Endothelial cell of umbilical vein (primary cell): ENCODE data around the gene GLTP. TPM values are rescaled to one million over a fixed set of nuclear protein-coding genes. Genes with fewer than 3 reads are reported as not detected.

Source experiments
- BruUV-seq: library from RNA; stranded (reverse); fragments of 400-500 nt; replicated peaks from 2 replicates; lab custom pipeline; 2021; lab: Mats Ljungman, UMichigan
- CTCF ChIA-PET: fragments of 300-600, 350-600 bp; sonication (Branson Sonifier 250); formaldehyde crosslinking; loops from one replicate; lab custom pipeline; 2021; ENCODE audit warnings: antibody characterized with exemption, inconsistent platforms; lab: Charles Lee
- POLR2A ChIA-PET: fragments of 300-600, 350-600 bp; sonication (Branson Sonifier 250); formaldehyde crosslinking; loops from one replicate; lab custom pipeline; 2021; ENCODE audit warnings: antibody characterized with exemption, inconsistent platforms; lab: Charles Lee
- DNase-seq: peaks from one replicate; pipeline ENCODE4 v3.0.0-alpha.2; 2011; ENCODE audit warnings: low read depth, low spot score
- FAIRE-seq: peaks from 2 replicates; lab custom pipeline; 2011; peaks lifted over from hg19 to GRCh38; lab: Jason Lieb, UNC
- H2AFZ ChIP-seq: 2 replicates; pipeline ENCODE4 v1.6.0; 2012; ENCODE audit warnings: low read depth, low read length, control low read depth, inconsistent platforms
- H3K27ac ChIP-seq: 2 replicates; pipeline ENCODE4 v1.5.1; 2011; ENCODE audit warnings: low read depth, mild to moderate bottlenecking, control low read depth, low read length, moderate library complexity; ENCODE audit not compliant: insufficient read depth
- H3K27me3 ChIP-seq, 2 experiments: 2 replicates each; pipeline versions ENCODE4 v1.6.0 to v1.6.1; 2011; ENCODE audit warnings: low read length in 2 of 2, mixed read lengths in 1 of 2; ENCODE audit not compliant: control insufficient read depth in 2 of 2, insufficient read depth in 2 of 2
- H3K36me3 ChIP-seq, 2 experiments: 2 replicates in 1 of 2; 3 replicates in 1 of 2; pipeline ENCODE4 v1.5.1; 2011; ENCODE audit warnings: low read length in 2 of 2, mild to moderate bottlenecking in 1 of 2, moderate library complexity in 1 of 2; ENCODE audit not compliant: control insufficient read depth in 2 of 2, insufficient read depth in 2 of 2; ENCODE audit errors: extremely low read depth in 1 of 2
- H3K4me1 ChIP-seq: 3 replicates; pipeline ENCODE4 v1.5.1; 2011; ENCODE audit warnings: mild to moderate bottlenecking, low read length; ENCODE audit not compliant: control insufficient read depth, insufficient read depth; ENCODE audit errors: extremely low read depth
- H3K4me2 ChIP-seq: 2 replicates; pipeline ENCODE4 v1.6.1; 2011; ENCODE audit warnings: low read length, control low read depth, mixed read lengths; ENCODE audit not compliant: insufficient read depth
- H3K4me3 ChIP-seq, 3 experiments: fragments of 200-600 bp in 1 of 3; sonication (generic), shearing (Covaris generic) in 1 of 3; replicated peaks in 1 of 3; 2 replicates each; pipeline ENCODE4 v1.5.1; 2011 to 2016; ENCODE audit warnings: control low read depth in 3 of 3, low read length in 3 of 3, mild to moderate bottlenecking in 2 of 3, inconsistent platforms in 1 of 3, low read depth in 1 of 3, moderate library complexity in 1 of 3; ENCODE audit not compliant: insufficient read depth in 1 of 3
- H3K79me2 ChIP-seq: 2 replicates; pipeline ENCODE4 v1.6.0; 2012; ENCODE audit warnings: low read length, inconsistent platforms; ENCODE audit not compliant: control insufficient read depth, insufficient read depth
- H3K9ac ChIP-seq: replicated peaks from 2 replicates; pipeline ENCODE3; 2011; ENCODE audit warnings: low read length, control low read depth; ENCODE audit not compliant: insufficient read depth; ENCODE audit errors: extremely low read depth
- H3K9me1 ChIP-seq: replicated peaks from 3 replicates; pipeline ENCODE4 v1.6.0; 2011; ENCODE audit warnings: mild to moderate bottlenecking, low read length; ENCODE audit not compliant: control insufficient read depth, insufficient read depth; ENCODE audit errors: extremely low read depth
- H3K9me3 ChIP-seq: replicated peaks from 2 replicates; pipeline ENCODE4 v1.5.1; 2012; ENCODE audit warnings: low read length, inconsistent platforms; ENCODE audit not compliant: control insufficient read depth, insufficient read depth
- H4K20me1 ChIP-seq: replicated peaks from 2 replicates; pipeline ENCODE3; 2011; ENCODE audit warnings: mild to moderate bottlenecking, low read length; ENCODE audit not compliant: control insufficient read depth, insufficient read depth; ENCODE audit errors: extremely low read depth
- EZH2 ChIP-seq: IDR thresholded peaks from 2 replicates; pipeline ENCODE4 v1.6.1; 2012; ENCODE audit warnings: borderline replicate concordance, low read depth, mild to moderate bottlenecking, moderate library complexity, low read length, inconsistent platforms; ENCODE audit not compliant: severe bottlenecking
- FOS ChIP-seq: IDR thresholded peaks from 2 replicates; pipeline ENCODE4 v1.6.1; 2011; ENCODE audit warnings: mild to moderate bottlenecking, low read length, moderate library complexity, borderline replicate concordance; ENCODE audit not compliant: insufficient read depth
- GATA2 ChIP-seq: IDR thresholded peaks from 2 replicates; pipeline ENCODE4 v1.7.0; 2011; ENCODE audit warnings: low read depth, mild to moderate bottlenecking, moderate library complexity, mixed read lengths, low read length; ENCODE audit not compliant: insufficient read length, insufficient read depth
- JUN ChIP-seq: IDR thresholded peaks from 2 replicates; pipeline ENCODE4 v1.6.1; 2011; ENCODE audit warnings: borderline replicate concordance, low read depth; ENCODE audit not compliant: insufficient read length, insufficient read depth
- MYC ChIP-seq: IDR thresholded peaks from one replicate; pipeline ENCODE4 v1.6.1; 2011; ENCODE audit warnings: mild to moderate bottlenecking, low read depth, low read length
- POLR2A ChIP-seq: IDR thresholded peaks from 2 replicates; pipeline ENCODE4 v1.6.1; 2012; ENCODE audit warnings: low read depth, mild to moderate bottlenecking, control low read depth, low read length
- POLR2AphosphoS5 ChIP-seq: IDR thresholded peaks from 2 replicates; pipeline ENCODE4 v1.6.1; 2012; ENCODE audit warnings: low read depth, mild to moderate bottlenecking, control low read depth, low read length, moderate library complexity; ENCODE audit not compliant: insufficient read depth
- dilution Hi-C: fragments of 300-500 bp; cut with MboI; formaldehyde crosslinking; loops from one replicate; pipeline ENCODE4 v1.15.0; 2019; ENCODE audit warnings: low sequenced_read_pairs; ENCODE audit not compliant: extremely low pct_ligation_motif_present
- intact Hi-C: fragments of 100-400 bp; cut with micrococcal nuclease; formaldehyde crosslinking; loops from one replicate; pipeline ENCODE4 v1.10.0; 2022
- polyA plus RNA-seq, 4 experiments: library from polyadenylated mRNA; depleted of rRNA in 3 of 4; stranded (reverse) in 3 of 4; unstranded in 1 of 4; fragments of >200 nt; gene quantifications; 2 replicates each; pipeline versions ENCODE4 v1.2.1 to v1.2.3, GENCODE V29; 2011 to 2012; ENCODE audit warnings: missing spikeins in 1 of 4
- total RNA-seq: library from RNA; stranded (reverse); gene quantifications from 2 replicates; pipeline ENCODE4 v1.2.3, GENCODE V29; 2021
- TF ChIP-seq, protein P1 (sequence below), 2 donors: IDR thresholded peaks; 1 replicate in 1 of 2; 2 replicates in 1 of 2; pipeline ENCODE4 v1.5.1; 2011; ENCODE audit warnings: low read length in 2 of 2, mild to moderate bottlenecking in 2 of 2, moderate library complexity in 2 of 2, control low read depth in 1 of 2, inconsistent platforms in 1 of 2, low read depth in 1 of 2; ENCODE audit not compliant: insufficient read depth in 1 of 2; ENCODE audit errors: extremely low read depth in 1 of 2

Gene GLTP
- total and polyA plus RNA-seq, 2 donors (not counting 3 experiments of a cell fraction or from before 2014, with no cell fraction given) = 21.5 to 46.6 TPM

DNA sequence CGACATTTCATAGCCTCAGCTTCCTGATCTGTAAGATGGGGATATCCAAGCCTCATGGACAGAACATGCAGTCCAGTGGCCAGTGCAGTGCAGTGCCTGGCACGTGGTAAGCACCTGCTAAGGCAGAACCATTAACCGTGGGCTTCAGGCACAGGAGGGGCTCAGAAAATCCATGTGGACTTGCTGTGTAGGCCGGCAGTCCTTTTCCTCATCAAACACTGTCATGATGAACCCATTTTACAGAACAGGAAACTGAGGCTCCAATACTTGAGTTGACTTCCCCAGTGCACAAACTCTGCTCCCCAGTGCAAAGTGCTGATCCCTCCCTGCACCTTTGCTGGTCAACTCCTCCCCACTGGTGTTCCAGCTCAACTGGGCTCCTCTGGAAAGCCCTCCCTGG, 65.1 kb downstream of the GLTP start:
- intact Hi-C loops = no loop called here
- CTCF ChIA-PET = interaction anchor here (2.3 kb wide), 1 partner anchor 10 kb away, joined by 7 read pairs; no protein-coding TSS in a partner anchor

GRCh38 chr12:109814600-109815150, 65.7 kb downstream of the GLTP start:
- dilution Hi-C loops = no loop called here
- Histone ChIP-seq H3K36me3 (peaks cover 0 to 7% of the 10 kb centered on the region in 2 experiments), H3K27me3 (no peaks in the 10 kb centered on the region), H3K4me3 (no peak overlapping the region), H3K4me2 (no peak overlapping the region), H3K79me2 (no peaks in the 10 kb centered on the region), H3K27ac (no peak overlapping the region), H4K20me1 (no peaks in the 10 kb centered on the region), H2AFZ (no peak overlapping the region), H3K9me3 (no peaks in the 10 kb centered on the region), H3K4me1 (no peaks in the 10 kb centered on the region), H3K9ac (no peak overlapping the region), H3K9me1 (no peaks in the 10 kb centered on the region)
- BruUV-seq = no TSS peak
- DNase-seq (no peak), FAIRE-seq (no peak)
- no peak for TF ChIP-seq FOS
- TF ChIP-seq, protein P1, sequence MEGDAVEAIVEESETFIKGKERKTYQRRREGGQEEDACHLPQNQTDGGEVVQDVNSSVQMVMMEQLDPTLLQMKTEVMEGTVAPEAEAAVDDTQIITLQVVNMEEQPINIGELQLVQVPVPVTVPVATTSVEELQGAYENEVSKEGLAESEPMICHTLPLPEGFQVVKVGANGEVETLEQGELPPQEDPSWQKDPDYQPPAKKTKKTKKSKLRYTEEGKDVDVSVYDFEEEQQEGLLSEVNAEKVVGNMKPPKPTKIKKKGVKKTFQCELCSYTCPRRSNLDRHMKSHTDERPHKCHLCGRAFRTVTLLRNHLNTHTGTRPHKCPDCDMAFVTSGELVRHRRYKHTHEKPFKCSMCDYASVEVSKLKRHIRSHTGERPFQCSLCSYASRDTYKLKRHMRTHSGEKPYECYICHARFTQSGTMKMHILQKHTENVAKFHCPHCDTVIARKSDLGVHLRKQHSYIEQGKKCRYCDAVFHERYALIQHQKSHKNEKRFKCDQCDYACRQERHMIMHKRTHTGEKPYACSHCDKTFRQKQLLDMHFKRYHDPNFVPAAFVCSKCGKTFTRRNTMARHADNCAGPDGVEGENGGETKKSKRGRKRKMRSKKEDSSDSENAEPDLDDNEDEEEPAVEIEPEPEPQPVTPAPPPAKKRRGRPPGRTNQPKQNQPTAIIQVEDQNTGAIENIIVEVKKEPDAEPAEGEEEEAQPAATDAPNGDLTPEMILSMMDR (IDR thresholded peaks at IDR 0.05; ENCODE audit: extremely low read depth in 1 of 2, insufficient read depth in 1 of 2, low read depth in 1 of 2, low read length in 2 of 2) = no peak
- no peak for TF ChIP-seq GATA2
- no peak for TF ChIP-seq MYC
- no peak for TF ChIP-seq JUN
- no peak for TF ChIP-seq POLR2AphosphoS5
- TF ChIP-seq EZH2 = no peak
- TF ChIP-seq POLR2A = no peak
- ChIA-PET CTCF (interaction anchor here (2.3 kb wide), 1 partner anchor 9 kb away, joined by 7 read pairs; no protein-coding TSS in a partner anchor), POLR2A (no interaction called here)
- intact Hi-C loops = no loop called here

More for the DNA sequence above, 65.1 kb downstream of the GLTP start:
- peaks cover 0 to 7% of the 10 kb centered on the region in 2 experiments for H3K36me3 ChIP-seq
- no peak overlapping the region for H3K4me3 ChIP-seq
- dilution Hi-C loops = no loop called here
- H3K79me2 ChIP-seq = no peaks in the 10 kb centered on the region
- POLR2A ChIA-PET = no interaction called here
- no peak overlapping the region for H3K4me2 ChIP-seq
- no peak for TF ChIP-seq MYC
- no peak for TF ChIP-seq JUN
- no peak for TF ChIP-seq FOS
- no peak for TF ChIP-seq GATA2
- TF ChIP-seq POLR2AphosphoS5 = no peak
- H3K9me3 ChIP-seq = no peaks in the 10 kb centered on the region
- H3K4me1 ChIP-seq = no peaks in the 10 kb centered on the region
- H2AFZ ChIP-seq = no peak overlapping the region
- DNase-seq (no peak), FAIRE-seq (no peak)
- H3K27me3 ChIP-seq = no peaks in the 10 kb centered on the region
- no peaks in the 10 kb centered on the region for H4K20me1 ChIP-seq
- no peaks in the 10 kb centered on the region for H3K9me1 ChIP-seq
- BruUV-seq = no TSS peak
- H3K9ac ChIP-seq = no peak overlapping the region
- H3K27ac ChIP-seq = no peak overlapping the region
